ENCODE data around the gene CEACAM1. TPM values are rescaled to one million over a fixed set of nuclear protein-coding genes. Genes with fewer than 3 reads are reported as not detected.
"Not testable (repeated sequence)": the region's sequence is repeated elsewhere in the genome, so short reads cannot be mapped to it uniquely, and the experiment has no call there.

Gene CEACAM1
- polyA plus RNA-seq, 10 donors = 0.79 to 3.7 (median 2.0) TPM

- DNase-seq = no peak
Observed at GRCh38 chr19:42477117-42477516, 51.2 kb downstream of the CEACAM1 start.

- no peak for DNase-seq
Observed at GRCh38 chr19:42475366-42475765, 52.9 kb downstream of the CEACAM1 start.

- DNase-seq = no peak
Observed at GRCh38 chr19:42474743-42475142, 53.5 kb downstream of the CEACAM1 start.

- DNase-seq = no peak
Observed at GRCh38 chr19:42473686-42474085, 54.6 kb downstream of the CEACAM1 start.

- no peak for DNase-seq
Observed at GRCh38 chr19:42472402-42473147, 55.7 kb downstream of the CEACAM1 start.

GRCh38 chr19:42471554-42472249, 56.6 kb downstream of the CEACAM1 start:
- no peak for DNase-seq

- DNase-seq = no peak
Observed at GRCh38 chr19:42469311-42470235, 58.7 kb downstream of the CEACAM1 start.

GRCh38 chr19:42468273-42468796, 59.9 kb downstream of the CEACAM1 start:
- DNase-seq = peak in 1 of 3 donors; percentile 82

- DNase-seq = no peak
Observed at GRCh38 chr19:42467183-42467760, 61.0 kb downstream of the CEACAM1 start.

GRCh38 chr19:42466521-42467182, 61.6 kb downstream of the CEACAM1 start:
- DNase-seq = peak in 1 of 3 donors; percentile 22

GRCh38 chr19:42465827-42466280, 62.4 kb downstream of the CEACAM1 start:
- no peak for DNase-seq

GRCh38 chr19:42461700-42462324, 66.5 kb downstream of the CEACAM1 start:
- no peak for DNase-seq

- not testable (repeated sequence) for DNase-seq
Observed at GRCh38 chr19:42461231-42461630, 67.0 kb downstream of the CEACAM1 start.

- DNase-seq = no peak
Observed at GRCh38 chr19:42459926-42460325, 68.4 kb downstream of the CEACAM1 start.

Other genes with a start within 250 kb of the CEACAM1 start
- gene PRR19, start 226.3 kb downstream of the CEACAM1 start, polyA plus RNA-seq (ENCODE audit: insufficient read length in 10 of 10) = 1 to 10 TPM in 4 of 10 donors, under 1 TPM in 6; 0.47 to 1.8 (median 0.78) TPM
- gene PAFAH1B3, start 225.9 kb downstream of the CEACAM1 start, polyA plus RNA-seq (ENCODE audit: insufficient read length in 10 of 10) = 10 to 100 TPM; 20.0 to 43.7 (median 29.7) TPM
- under 1 TPM; 0.16 to 0.56 (median 0.30) TPM for gene TMEM145, start 215.2 kb downstream of the CEACAM1 start, polyA plus RNA-seq (ENCODE audit: insufficient read length in 10 of 10)
- 10 to 100 TPM; 20.6 to 33.2 (median 26.3) TPM for gene MEGF8, start 202.8 kb downstream of the CEACAM1 start, polyA plus RNA-seq (ENCODE audit: insufficient read length in 10 of 10)
- under 1 TPM in 3 of 10 donors, not detected in 7; 0.42 to 0.79 (median 0.59) TPM for gene CNFN, start 138.2 kb downstream of the CEACAM1 start, polyA plus RNA-seq (ENCODE audit: insufficient read length in 10 of 10)
- 10 to 100 TPM in 2 of 10 donors, 1 to 10 TPM in 8; 5.4 to 12.1 (median 7.6) TPM for gene LIPE, start 101.1 kb downstream of the CEACAM1 start, polyA plus RNA-seq (ENCODE audit: insufficient read length in 10 of 10)
- under 1 TPM in 1 of 10 donors, not detected in 9; 0.79 TPM for gene CXCL17, start 85.5 kb downstream of the CEACAM1 start, polyA plus RNA-seq (ENCODE audit: insufficient read length in 10 of 10)
- gene CEACAM8, start 66.4 kb upstream of the CEACAM1 start, polyA plus RNA-seq (ENCODE audit: insufficient read length in 10 of 10) = under 1 TPM in 7 of 10 donors, not detected in 3; 0.12 to 0.50 (median 0.20) TPM
- gene PSG3, start 212.0 kb upstream of the CEACAM1 start, polyA plus RNA-seq (ENCODE audit: insufficient read length in 10 of 10) = 1 to 10 TPM in 2 of 10 donors, under 1 TPM in 6, not detected in 2; 0.13 to 2.4 (median 0.37) TPM
- gene PSG8, start 237.2 kb upstream of the CEACAM1 start, polyA plus RNA-seq (ENCODE audit: insufficient read length in 10 of 10) = under 1 TPM in 5 of 10 donors, not detected in 5; 0.15 to 0.45 (median 0.22) TPM

Measured in muscle of back (tissue), 11 donors.